HepG2 (cell line): ENCODE data around the gene ADGRG6. TPM values are rescaled to one million over a fixed set of nuclear protein-coding genes. Genes with fewer than 3 reads are reported as not detected.

Source experiments
- ATRX ChIP-seq: sonication (generic); formaldehyde crosslinking; IDR thresholded peaks from 2 replicates; pipeline ENCODE4 v1.4.0; 2020; ENCODE audit warnings: missing genetic modification reagents, borderline replicate concordance
- FOXC1 ChIP-seq: sonication (generic); formaldehyde crosslinking; IDR thresholded peaks from 2 replicates; pipeline ENCODE4 v1.8.0; 2022; ENCODE audit warnings: mild to moderate bottlenecking, missing genetic modification reagents, borderline replicate concordance
- FOXK1 ChIP-seq: sonication (generic); formaldehyde crosslinking; IDR thresholded peaks from 2 replicates; pipeline ENCODE4 v1.4.0; 2020; ENCODE audit warnings: low read depth, missing genetic modification reagents, borderline replicate concordance
- GABPA ChIP-seq, 2 experiments: IDR thresholded peaks; 2 replicates each; pipeline ENCODE4 v1.6.1; 2011 to 2016; ENCODE audit warnings: low read depth in 2 of 2, low read length in 1 of 2, missing biosample characterization in 1 of 2, missing genetic modification characterization in 1 of 2
- HES4 ChIP-seq: sonication (generic); formaldehyde crosslinking; IDR thresholded peaks from 2 replicates; pipeline ENCODE4 v1.9.0; 2021; ENCODE audit warnings: mild to moderate bottlenecking, missing genetic modification reagents, borderline replicate concordance
- IKZF1 ChIP-seq: fragments of 450-650 bp; IDR thresholded peaks from 2 replicates; pipeline ENCODE4 v1.7.1; 2016
- NR2F6 ChIP-seq, 2 experiments: IDR thresholded peaks; 2 replicates each; pipeline ENCODE4 v1.6.1; 2016; ENCODE audit warnings: antibody characterized with exemption in 1 of 2, mild to moderate bottlenecking in 1 of 2
- SRF ChIP-seq: IDR thresholded peaks from 2 replicates; pipeline ENCODE4 v1.6.1; 2011; ENCODE audit warnings: mild to moderate bottlenecking, low read depth, low read length, moderate library complexity
- THYN1 ChIP-seq: sonication (generic); formaldehyde crosslinking; IDR thresholded peaks from 2 replicates; pipeline ENCODE4 v1.8.1; 2023; ENCODE audit warnings: low read depth, mild to moderate bottlenecking, moderate library complexity, missing genetic modification reagents, borderline replicate concordance
- TSC22D2 ChIP-seq: sonication (generic); formaldehyde crosslinking; IDR thresholded peaks from 2 replicates; pipeline ENCODE4 v1.5.1; 2020; ENCODE audit warnings: missing genetic modification reagents, mild to moderate bottlenecking, borderline replicate concordance
- ZNF546 ChIP-seq: sonication (generic); formaldehyde crosslinking; conservative IDR thresholded peaks from 2 replicates; pipeline ENCODE4 v1.8.1; 2023; ENCODE audit warnings: mild to moderate bottlenecking, missing genetic modification reagents
- ZNF556 ChIP-seq: sonication (generic); formaldehyde crosslinking; IDR thresholded peaks from 2 replicates; pipeline ENCODE4 v1.4.0; 2020; ENCODE audit warnings: mild to moderate bottlenecking, missing genetic modification reagents, borderline replicate concordance
- ZNF850 ChIP-seq: sonication (generic); formaldehyde crosslinking; conservative IDR thresholded peaks from 2 replicates; pipeline ENCODE4 v1.9.0; 2021; ENCODE audit warnings: mild to moderate bottlenecking, missing genetic modification reagents
- ZSCAN22 ChIP-seq: sonication (generic); formaldehyde crosslinking; IDR thresholded peaks from 2 replicates; pipeline ENCODE4 v1.4.0; 2020; ENCODE audit warnings: mild to moderate bottlenecking, missing genetic modification reagents
- polyA plus RNA-seq, 8 experiments: library from polyadenylated mRNA; depleted of rRNA in 3 of 8; stranded (reverse) in 7 of 8; unstranded in 1 of 8; fragments of >200 nt; fragmentation: Illumina TruSeq in 4 of 8; extraction: Trizol in 4 of 8; gene quantifications; 2 replicates each; pipeline versions ENCODE4 v1.2.1 to v1.2.3, GENCODE V29; 2011 to 2016; ENCODE audit warnings: low read depth in 4 of 8, missing spikeins in 1 of 8, mixed read lengths in 1 of 8; ENCODE audit not compliant: insufficient read depth in 1 of 8
- total RNA-seq, 5 experiments: library from RNA; depleted of rRNA; stranded (reverse); fragments of >200 nt; fragmentation: Illumina TruSeq; extraction: Trizol; gene quantifications; 2 replicates each; pipeline ENCODE4 v1.2.3, GENCODE V29; 2016; ENCODE audit warnings: low read depth in 1 of 5
- TF ChIP-seq, protein P1 (sequence below): sonication (generic); formaldehyde crosslinking; IDR thresholded peaks from 2 replicates; pipeline ENCODE4 v1.8.0; 2022; ENCODE audit warnings: low read depth, missing genetic modification reagents
- TF ChIP-seq, protein P2 (sequence below): IDR thresholded peaks from 2 replicates; pipeline ENCODE4 v1.6.1; 2016; ENCODE audit warnings: missing biosample characterization, missing genetic modification reagents, low read depth
- TF ChIP-seq, protein P3 (sequence below): sonication (generic); formaldehyde crosslinking; IDR thresholded peaks from 2 replicates; pipeline ENCODE4 v1.4.0; 2020; ENCODE audit warnings: mild to moderate bottlenecking, missing genetic modification reagents
- TF ChIP-seq, protein P4 (sequence below): sonication (generic); formaldehyde crosslinking; IDR thresholded peaks from 2 replicates; pipeline ENCODE4 v1.4.0; 2020; ENCODE audit warnings: missing genetic modification reagents, borderline replicate concordance

Gene ADGRG6
- total and polyA plus RNA-seq, 2 of the 13 experiments (the other 11 are each of a cell fraction or from before 2014, with no cell fraction given) = 129 to 249 TPM

DNA sequence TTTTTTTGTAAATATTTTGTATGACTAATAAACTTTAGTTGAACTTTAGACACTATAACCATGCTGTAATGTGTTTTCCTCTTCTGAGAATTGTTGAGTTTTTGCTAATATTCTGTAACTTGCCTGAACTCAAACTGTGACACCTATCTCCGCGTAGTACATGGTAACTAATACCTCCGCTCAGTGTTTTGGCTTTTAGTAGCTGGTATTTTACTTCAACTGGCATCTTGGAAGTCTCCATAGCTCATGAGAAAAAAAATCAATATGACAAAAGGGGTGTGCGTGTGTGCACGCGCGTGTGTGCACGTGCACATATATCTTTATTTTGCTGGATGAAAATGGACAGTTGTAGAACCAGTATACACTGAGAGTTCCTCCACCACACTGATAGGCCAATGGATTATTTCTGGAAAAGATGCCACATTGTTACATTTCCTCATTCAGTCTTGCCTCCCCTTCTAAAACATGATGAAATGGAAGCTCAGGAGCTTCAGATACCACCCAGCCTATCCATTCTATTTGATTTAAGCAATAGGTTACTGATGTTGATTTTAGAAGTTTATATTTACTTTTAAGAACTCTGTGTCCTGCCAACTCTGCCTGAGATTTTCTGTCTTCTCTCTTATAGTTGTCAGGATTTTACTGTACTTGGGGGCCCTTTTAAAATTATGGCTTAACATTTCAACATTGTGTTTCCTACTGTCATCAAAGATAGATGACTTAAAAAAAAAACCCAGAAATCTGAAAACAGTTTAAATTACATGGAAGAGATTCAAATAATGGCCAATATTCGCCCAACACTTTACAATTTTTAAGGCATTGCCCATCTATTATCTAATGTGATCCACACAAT lies 16.3 kb upstream of the ADGRG6 start (continued):
- TF ChIP-seq, protein P1, sequence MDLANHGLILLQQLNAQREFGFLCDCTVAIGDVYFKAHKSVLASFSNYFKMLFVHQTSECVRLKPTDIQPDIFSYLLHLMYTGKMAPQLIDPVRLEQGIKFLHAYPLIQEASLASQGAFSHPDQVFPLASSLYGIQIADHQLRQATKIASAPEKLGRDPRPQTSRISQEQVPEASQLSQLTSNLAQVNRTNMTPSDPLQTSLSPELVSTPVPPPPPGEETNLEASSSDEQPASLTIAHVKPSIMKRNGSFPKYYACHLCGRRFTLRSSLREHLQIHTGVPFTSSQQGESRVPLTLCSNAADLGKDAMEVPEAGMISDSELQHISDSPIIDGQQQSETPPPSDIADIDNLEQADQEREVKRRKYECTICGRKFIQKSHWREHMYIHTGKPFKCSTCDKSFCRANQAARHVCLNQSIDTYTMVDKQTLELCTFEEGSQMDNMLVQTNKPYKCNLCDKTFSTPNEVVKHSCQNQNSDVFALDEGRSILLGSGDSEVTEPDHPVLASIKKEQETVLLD (CRISPR knock-in tag) = no peak
- TF ChIP-seq ZSCAN22 = no peak
- peak; percentile 83; the same call in 1 of the 2 replicates for TF ChIP-seq FOXC1
- no peak for TF ChIP-seq GABPA (IDR thresholded peaks at IDR 0.05; ENCODE audit: low read depth, low read length)
- no peak for TF ChIP-seq GABPA (CRISPR knock-in tag; IDR thresholded peaks at IDR 0.05; ENCODE audit: low read depth)
- TF ChIP-seq, protein P2, sequence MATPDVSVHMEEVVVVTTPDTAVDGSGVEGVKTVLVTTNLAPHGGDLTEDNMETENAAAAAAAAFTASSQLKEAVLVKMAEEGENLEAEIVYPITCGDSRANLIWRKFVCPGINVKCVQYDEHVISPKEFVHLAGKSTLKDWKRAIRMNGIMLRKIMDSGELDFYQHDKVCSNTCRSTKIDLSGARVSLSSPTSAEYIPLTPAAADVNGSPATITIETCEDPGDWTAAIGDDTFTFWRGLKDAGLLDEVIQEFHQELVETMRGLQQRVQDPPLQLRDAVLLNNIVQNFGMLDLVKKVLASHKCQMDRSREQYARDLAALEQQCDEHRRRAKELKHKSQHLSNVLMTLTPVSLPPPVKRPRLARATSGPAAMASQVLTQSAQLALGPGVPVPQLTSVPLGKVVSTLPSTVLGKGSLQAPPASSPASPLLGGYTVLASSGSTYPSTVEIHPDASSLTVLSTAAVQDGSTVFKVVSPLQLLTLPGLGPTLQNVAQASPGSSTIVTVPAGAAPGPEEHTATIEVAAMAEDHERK (CRISPR knock-in tag) = no peak
- no peak for TF ChIP-seq ATRX (CRISPR knock-in tag)
- peak; percentile 72 for TF ChIP-seq NR2F6 (IDR thresholded peaks at IDR 0.05)
- TF ChIP-seq NR2F6 (CRISPR knock-in tag; IDR thresholded peaks at IDR 0.05) = peak; percentile 71
- TF ChIP-seq, protein P3, sequence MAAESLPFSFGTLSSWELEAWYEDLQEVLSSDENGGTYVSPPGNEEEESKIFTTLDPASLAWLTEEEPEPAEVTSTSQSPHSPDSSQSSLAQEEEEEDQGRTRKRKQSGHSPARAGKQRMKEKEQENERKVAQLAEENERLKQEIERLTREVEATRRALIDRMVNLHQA = no peak
- no peak for TF ChIP-seq ZNF546 (CRISPR knock-in tag)
- no peak for TF ChIP-seq THYN1 (CRISPR knock-in tag)
- TF ChIP-seq ZNF556 (CRISPR knock-in tag) = 0 out of 2 replicates have a peak, but pooled peaks have one; percentile 54
- peak; percentile 68 for TF ChIP-seq FOXK1 (CRISPR knock-in tag)
- no peak for TF ChIP-seq SRF
- TF ChIP-seq, protein P4, sequence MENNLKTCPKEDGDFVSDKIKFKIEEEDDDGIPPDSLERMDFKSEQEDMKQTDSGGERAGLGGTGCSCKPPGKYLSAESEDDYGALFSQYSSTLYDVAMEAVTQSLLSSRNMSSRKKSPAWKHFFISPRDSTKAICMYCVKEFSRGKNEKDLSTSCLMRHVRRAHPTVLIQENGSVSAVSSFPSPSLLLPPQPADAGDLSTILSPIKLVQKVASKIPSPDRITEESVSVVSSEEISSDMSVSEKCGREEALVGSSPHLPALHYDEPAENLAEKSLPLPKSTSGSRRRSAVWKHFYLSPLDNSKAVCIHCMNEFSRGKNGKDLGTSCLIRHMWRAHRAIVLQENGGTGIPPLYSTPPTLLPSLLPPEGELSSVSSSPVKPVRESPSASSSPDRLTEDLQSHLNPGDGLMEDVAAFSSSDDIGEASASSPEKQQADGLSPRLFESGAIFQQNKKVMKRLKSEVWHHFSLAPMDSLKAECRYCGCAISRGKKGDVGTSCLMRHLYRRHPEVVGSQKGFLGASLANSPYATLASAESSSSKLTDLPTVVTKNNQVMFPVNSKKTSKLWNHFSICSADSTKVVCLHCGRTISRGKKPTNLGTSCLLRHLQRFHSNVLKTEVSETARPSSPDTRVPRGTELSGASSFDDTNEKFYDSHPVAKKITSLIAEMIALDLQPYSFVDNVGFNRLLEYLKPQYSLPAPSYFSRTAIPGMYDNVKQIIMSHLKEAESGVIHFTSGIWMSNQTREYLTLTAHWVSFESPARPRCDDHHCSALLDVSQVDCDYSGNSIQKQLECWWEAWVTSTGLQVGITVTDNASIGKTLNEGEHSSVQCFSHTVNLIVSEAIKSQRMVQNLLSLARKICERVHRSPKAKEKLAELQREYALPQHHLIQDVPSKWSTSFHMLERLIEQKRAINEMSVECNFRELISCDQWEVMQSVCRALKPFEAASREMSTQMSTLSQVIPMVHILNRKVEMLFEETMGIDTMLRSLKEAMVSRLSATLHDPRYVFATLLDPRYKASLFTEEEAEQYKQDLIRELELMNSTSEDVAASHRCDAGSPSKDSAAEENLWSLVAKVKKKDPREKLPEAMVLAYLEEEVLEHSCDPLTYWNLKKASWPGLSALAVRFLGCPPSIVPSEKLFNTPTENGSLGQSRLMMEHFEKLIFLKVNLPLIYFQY = no peak
- TF ChIP-seq IKZF1 = no peak
- TF ChIP-seq HES4 (CRISPR knock-in tag) = no peak
- no peak for TF ChIP-seq ZNF850 (CRISPR knock-in tag)
- TF ChIP-seq TSC22D2 = no peak
